NCI-H2171 treated with DMSO at 0.1 percent for 48 hours (cell line): ENCODE results near the gene SIK3.
"Not testable (repeated sequence)": the region's sequence is repeated elsewhere in the genome, so short reads cannot be mapped to it uniquely, and the experiment has no call there.

Experiments
- DNase-seq: peaks from one replicate; lab custom pipeline; 2025; lab: John Stamatoyannopoulos, UW

The SIK3 gene

GRCh38 chr11:116837231-116838091 lies 260.8 kb downstream of the SIK3 start, which contains the start of gene APOA1:
Gene APOA1, minus strand, starts transcription at chr11:116837622. Its CDS starts 235 bp downstream, at chr11:116837387.
- no peak for DNase-seq

GRCh38 chr11:116836632-116836991 lies 261.6 kb downstream of the SIK3 start:
- no peak for DNase-seq

GRCh38 chr11:116835791-116836631 lies 262.2 kb downstream of the SIK3 start:
- DNase-seq, result peak; percentile 90

GRCh38 chr11:116835042-116835772 lies 263.0 kb downstream of the SIK3 start:
- no peak for DNase-seq

- not testable (repeated sequence) for DNase-seq
Observed at GRCh38 chr11:116834535-116835041, 263.6 kb downstream of the SIK3 start.

GRCh38 chr11:116833816-116834534 lies 264.3 kb downstream of the SIK3 start:
- DNase-seq, result no peak

GRCh38 chr11:116833491-116833815 lies 264.8 kb downstream of the SIK3 start:
- no peak for DNase-seq

- no peak for DNase-seq
Observed at GRCh38 chr11:116832350-116833290, 265.6 kb downstream of the SIK3 start.

- no peak for DNase-seq
Observed at GRCh38 chr11:116831790-116832349, 266.4 kb downstream of the SIK3 start.

- no peak for DNase-seq
Observed at GRCh38 chr11:116830184-116830912, 267.9 kb downstream of the SIK3 start.

- no peak for DNase-seq
Observed at GRCh38 chr11:116829525-116830183, 268.6 kb downstream of the SIK3 start, which contains the start of gene APOC3. Gene APOC3, plus strand, starts transcription at chr11:116829907. Its CDS starts 676 bp downstream, at chr11:116830583.

GRCh38 chr11:116828632-116829524 lies 269.4 kb downstream of the SIK3 start:
- no peak for DNase-seq

GRCh38 chr11:116827461-116827860 lies 270.8 kb downstream of the SIK3 start:
- DNase-seq, result no peak

- no peak for DNase-seq
Observed at GRCh38 chr11:116826751-116827431, 271.3 kb downstream of the SIK3 start.

- no peak for DNase-seq
Observed at GRCh38 chr11:116825854-116826750, 272.1 kb downstream of the SIK3 start.

GRCh38 chr11:116825434-116825833 lies 272.8 kb downstream of the SIK3 start:
- no peak for DNase-seq
